ENCODE results near the gene DPYSL5.

The DPYSL5 gene

DNA sequence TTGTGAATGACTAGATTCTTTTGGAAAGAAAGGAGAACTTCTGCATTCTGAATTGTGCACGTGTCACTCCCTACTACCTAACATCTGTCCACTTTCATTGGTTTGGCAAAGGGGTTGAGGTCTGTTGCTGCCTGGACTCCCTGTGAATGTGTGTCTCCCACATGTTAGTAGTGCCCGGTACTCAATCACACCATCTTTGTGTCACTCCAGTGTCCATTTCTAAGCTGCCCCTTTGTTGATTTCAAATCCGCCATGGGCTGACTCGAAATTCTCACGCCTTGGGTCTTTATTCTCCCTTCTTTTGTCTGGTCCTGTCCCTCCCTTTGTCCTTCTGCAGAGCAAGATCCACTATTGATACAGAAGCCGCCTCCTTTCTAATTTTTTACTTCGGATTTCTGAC, 7.5 kb downstream of the DPYSL5 start:
- H3K27ac ChIP-seq, result no peak overlapping the region
- TF ChIP-seq, protein P1, sequence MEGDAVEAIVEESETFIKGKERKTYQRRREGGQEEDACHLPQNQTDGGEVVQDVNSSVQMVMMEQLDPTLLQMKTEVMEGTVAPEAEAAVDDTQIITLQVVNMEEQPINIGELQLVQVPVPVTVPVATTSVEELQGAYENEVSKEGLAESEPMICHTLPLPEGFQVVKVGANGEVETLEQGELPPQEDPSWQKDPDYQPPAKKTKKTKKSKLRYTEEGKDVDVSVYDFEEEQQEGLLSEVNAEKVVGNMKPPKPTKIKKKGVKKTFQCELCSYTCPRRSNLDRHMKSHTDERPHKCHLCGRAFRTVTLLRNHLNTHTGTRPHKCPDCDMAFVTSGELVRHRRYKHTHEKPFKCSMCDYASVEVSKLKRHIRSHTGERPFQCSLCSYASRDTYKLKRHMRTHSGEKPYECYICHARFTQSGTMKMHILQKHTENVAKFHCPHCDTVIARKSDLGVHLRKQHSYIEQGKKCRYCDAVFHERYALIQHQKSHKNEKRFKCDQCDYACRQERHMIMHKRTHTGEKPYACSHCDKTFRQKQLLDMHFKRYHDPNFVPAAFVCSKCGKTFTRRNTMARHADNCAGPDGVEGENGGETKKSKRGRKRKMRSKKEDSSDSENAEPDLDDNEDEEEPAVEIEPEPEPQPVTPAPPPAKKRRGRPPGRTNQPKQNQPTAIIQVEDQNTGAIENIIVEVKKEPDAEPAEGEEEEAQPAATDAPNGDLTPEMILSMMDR (conservative IDR thresholded peaks at IDR 0.05; ENCODE audit: low read depth), result no peak
- ChIA-PET CTCF (interaction anchor here (2.6 kb wide), 1 partner anchor 9 kb away, joined by 7 read pairs; no protein-coding TSS in a partner anchor), POLR2A (ENCODE audit: low non-redundant PET) (no interaction called here)
- DNase-seq (ENCODE audit: low spot score), result no peak

DNA sequence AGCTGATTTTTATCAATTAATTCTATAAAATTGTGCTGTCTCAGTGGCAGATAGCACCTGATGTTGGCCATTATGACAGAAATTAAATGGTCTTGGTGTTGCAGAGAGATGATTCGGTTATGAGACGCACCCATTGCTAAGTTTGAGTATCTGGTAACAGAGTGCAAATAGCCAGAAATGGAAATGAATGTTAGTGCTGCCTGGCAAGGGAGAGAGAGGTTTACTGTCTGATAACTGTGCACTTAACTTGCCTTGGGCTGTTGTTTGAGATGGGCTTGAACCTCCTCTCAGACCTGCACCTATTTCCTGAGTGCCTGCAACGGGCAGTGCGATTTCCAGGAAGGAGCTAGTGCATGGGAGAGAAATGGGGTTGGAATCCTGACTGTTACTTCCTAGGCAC, 11.7 kb downstream of the DPYSL5 start:
- TF ChIP-seq, protein P1 (conservative IDR thresholded peaks at IDR 0.05; ENCODE audit: low read depth), result no peak
- H3K27ac ChIP-seq, result no peak overlapping the region
- ChIA-PET CTCF (interaction anchor here (0.7 to 1.2 kb wide), 2 partner anchors 13 to 128 kb away, joined by 3 to 5 read pairs; no protein-coding TSS in a partner anchor), POLR2A (ENCODE audit: low non-redundant PET) (no interaction called here)
- no peak for DNase-seq (ENCODE audit: low spot score)

DNA sequence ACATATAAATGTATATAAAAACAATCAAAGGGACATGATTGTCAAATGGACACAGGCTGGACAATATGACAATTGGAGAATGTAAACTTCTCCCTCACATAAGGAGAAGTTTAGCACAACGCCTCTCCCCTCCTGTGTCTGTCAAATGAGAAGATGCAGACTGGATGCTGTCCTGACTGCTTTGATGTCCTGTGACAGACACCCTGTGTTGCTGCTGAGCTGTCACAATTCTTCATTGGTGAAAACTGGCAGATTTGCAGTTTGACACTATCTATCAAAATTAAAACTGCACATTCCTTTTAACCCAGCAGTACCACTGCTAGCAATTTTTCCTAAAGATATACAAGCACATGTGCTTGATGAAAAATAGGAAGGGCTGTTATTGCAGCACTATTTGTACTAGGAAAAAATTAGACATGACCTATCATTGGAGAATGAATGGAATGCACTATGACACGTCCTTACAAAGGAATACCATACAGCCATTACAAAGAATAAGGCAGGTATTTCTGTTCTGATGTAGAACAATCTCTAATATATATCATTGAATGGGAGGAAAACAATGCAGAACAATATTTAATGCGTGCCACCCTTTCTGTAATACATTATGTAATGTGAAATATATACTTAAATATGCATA, 12.4 kb downstream of the DPYSL5 start:
- POLR2A ChIA-PET (ENCODE audit: low non-redundant PET), result no interaction called here
- DNase-seq (ENCODE audit: low spot score), result no peak
- TF ChIP-seq, protein P1 (conservative IDR thresholded peaks at IDR 0.05; ENCODE audit: low read depth), result no peak
- H3K27ac ChIP-seq, result no peak overlapping the region
- CTCF ChIA-PET, result no interaction called here

DNA sequence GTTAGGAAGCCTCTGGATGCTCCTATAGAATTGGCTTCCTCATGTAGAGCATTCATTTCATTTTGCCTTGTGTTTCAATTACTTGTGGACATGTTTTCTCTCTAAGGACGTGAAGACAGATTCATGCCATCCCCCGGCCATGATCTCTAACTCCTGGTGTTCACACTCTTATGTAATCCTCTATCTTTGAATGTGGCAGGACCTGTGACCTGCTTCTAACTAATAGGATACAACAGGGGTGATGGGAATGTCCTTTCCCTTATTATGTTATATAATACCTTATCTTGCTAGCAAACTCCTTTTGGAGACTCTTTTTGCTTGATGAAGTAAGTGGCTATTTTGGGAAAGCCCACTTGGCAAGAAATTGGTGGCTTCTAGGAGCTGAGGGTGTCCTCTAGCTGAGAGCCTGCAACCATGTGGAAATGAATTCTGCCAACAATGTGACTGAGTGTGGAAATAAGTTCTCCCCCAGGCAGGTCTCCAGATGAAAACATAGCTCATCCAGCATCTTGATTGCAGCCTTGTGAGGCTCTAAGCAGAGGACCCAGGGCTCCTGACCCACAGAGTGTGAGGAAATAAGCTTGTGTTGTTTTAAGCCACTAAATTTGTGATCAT, 13.8 kb downstream of the DPYSL5 start:
- ChIA-PET POLR2A (ENCODE audit: low non-redundant PET) (no interaction called here), CTCF (interaction anchor here (0.6 kb wide), 1 partner anchor 61 kb away, joined by 3 read pairs; no protein-coding TSS in a partner anchor)
- DNase-seq (ENCODE audit: low spot score), result no peak
- TF ChIP-seq, protein P1 (conservative IDR thresholded peaks at IDR 0.05; ENCODE audit: low read depth), result no peak
- H3K27ac ChIP-seq, result no peak overlapping the region

DNA sequence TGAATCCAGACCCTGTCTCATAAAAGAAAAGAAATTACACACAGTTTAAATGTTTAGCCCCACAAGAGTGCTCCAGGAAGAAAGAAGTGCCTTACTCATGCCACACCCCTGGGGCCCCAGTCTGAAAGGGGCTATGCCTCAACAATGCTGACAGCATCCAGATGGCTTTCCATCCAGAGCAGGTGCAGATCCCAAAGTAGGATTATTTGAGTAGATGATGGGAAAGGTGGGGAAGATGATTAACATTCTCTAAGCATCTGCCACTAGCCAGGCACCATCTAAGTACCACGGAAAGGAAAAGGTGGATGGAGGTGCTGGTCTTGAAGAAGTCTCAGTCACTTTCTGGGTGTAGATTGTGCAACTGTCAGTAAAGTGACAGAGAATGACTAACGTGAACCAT, 16.3 kb downstream of the DPYSL5 start:
- H3K27ac ChIP-seq, result no peak overlapping the region
- ChIA-PET CTCF (no interaction called here), POLR2A (ENCODE audit: low non-redundant PET) (no interaction called here)
- TF ChIP-seq, protein P1 (conservative IDR thresholded peaks at IDR 0.05; ENCODE audit: low read depth), result no peak
- DNase-seq (ENCODE audit: low spot score), result no peak

DNA sequence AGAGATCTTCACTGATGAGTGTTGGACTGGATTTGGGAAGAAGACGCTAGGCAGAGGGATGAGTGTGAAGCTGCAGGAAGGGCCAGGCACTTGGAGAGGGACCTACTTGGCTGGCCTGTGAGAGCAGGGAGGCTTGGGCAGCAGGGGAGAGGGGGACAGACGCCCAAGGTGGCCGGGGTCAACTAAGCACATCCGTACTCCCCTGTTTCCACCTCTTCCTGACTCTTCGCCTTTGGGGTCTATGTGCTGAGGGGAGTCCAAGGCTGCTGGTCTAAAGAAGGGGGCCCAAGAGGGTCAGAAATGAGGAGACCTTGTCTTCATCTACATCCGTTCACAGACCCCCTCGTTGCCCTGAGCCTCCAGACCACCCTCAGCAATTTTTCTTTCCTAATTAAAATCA, 16.7 kb downstream of the DPYSL5 start:
- TF ChIP-seq, protein P1 (conservative IDR thresholded peaks at IDR 0.05; ENCODE audit: low read depth), result no peak
- no peak overlapping the region for H3K27ac ChIP-seq
- CTCF ChIA-PET, result no interaction called here
- POLR2A ChIA-PET (ENCODE audit: low non-redundant PET), result no interaction called here
- no peak for DNase-seq (ENCODE audit: low spot score)

Measured in RWPE1 (cell line).